ENCODE measurements around the gene GOSR1. TPM values are rescaled to one million over a fixed set of nuclear protein-coding genes. Genes with fewer than 3 reads are reported as not detected.
A peak's percentile ranks its signal among the peaks of the same experiment; 100 is the strongest.
"Not testable (repeated sequence)": the region's sequence is repeated elsewhere in the genome, so short reads cannot be mapped to it uniquely, and the experiment has no call there.

GOSR1 gene
- total RNA-seq, 1 donor from 2014 or later: 38.3 TPM

GRCh38 chr17:30521766-30522165 lies 44.6 kb downstream of the GOSR1 start:
- TF ChIP-seq CTCF (IDR thresholded peaks at IDR 0.05; ENCODE audit: insufficient read depth, low read length, poor library complexity, severe bottlenecking): no peak
- Histone ChIP-seq H3K36me3 (ENCODE audit: control insufficient read depth, insufficient read depth, low read length) (peaks cover 1% of the 10 kb centered on the region), H3K27me3 (ENCODE audit: control insufficient read depth, insufficient read depth, low read length) (no peaks in the 10 kb centered on the region), H3K4me3 (ENCODE audit: low read depth, low read length) (no peak overlapping the region)
- no peak for DNase-seq (ENCODE audit: low read depth)

GRCh38 chr17:30523236-30523635 lies 46.0 kb downstream of the GOSR1 start:
- H3K4me3 ChIP-seq (ENCODE audit: low read depth, low read length); H3K27me3 ChIP-seq (ENCODE audit: control insufficient read depth, insufficient read depth, low read length); H3K36me3 ChIP-seq (ENCODE audit: control insufficient read depth, insufficient read depth, low read length); DNase-seq (ENCODE audit: low read depth): not testable (repeated sequence)

GRCh38 chr17:30524847-30525246 lies 47.6 kb downstream of the GOSR1 start:
- no peak for DNase-seq (ENCODE audit: low read depth)
- Histone ChIP-seq H3K27me3 (ENCODE audit: control insufficient read depth, insufficient read depth, low read length) (no peaks in the 10 kb centered on the region), H3K36me3 (ENCODE audit: control insufficient read depth, insufficient read depth, low read length) (no peaks in the 10 kb centered on the region), H3K4me3 (ENCODE audit: low read depth, low read length) (no peak overlapping the region)
- no peak for TF ChIP-seq CTCF (IDR thresholded peaks at IDR 0.05; ENCODE audit: insufficient read depth, low read length, poor library complexity, severe bottlenecking)

- H3K4me3 ChIP-seq (ENCODE audit: low read depth, low read length): no peak overlapping the region
- TF ChIP-seq CTCF (IDR thresholded peaks at IDR 0.05; ENCODE audit: insufficient read depth, low read length, poor library complexity, severe bottlenecking): no peak
Observed at GRCh38 chr17:30526401-30526800, 49.2 kb downstream of the GOSR1 start.

GRCh38 chr17:30528701-30529100 lies 51.5 kb downstream of the GOSR1 start:
- DNase-seq (ENCODE audit: low read depth); H3K36me3 ChIP-seq (ENCODE audit: control insufficient read depth, insufficient read depth, low read length); H3K4me3 ChIP-seq (ENCODE audit: low read depth, low read length); H3K27me3 ChIP-seq (ENCODE audit: control insufficient read depth, insufficient read depth, low read length): not testable (repeated sequence)

More at GRCh38 chr17:30526401-30526800, 49.2 kb downstream of the GOSR1 start:
- no peak for DNase-seq (ENCODE audit: low read depth)
- H3K27me3 ChIP-seq (ENCODE audit: control insufficient read depth, insufficient read depth, low read length): no peaks in the 10 kb centered on the region
- H3K36me3 ChIP-seq (ENCODE audit: control insufficient read depth, insufficient read depth, low read length): no peaks in the 10 kb centered on the region

GRCh38 chr17:30530346-30531025 lies 53.3 kb downstream of the GOSR1 start:
- no peaks in the 10 kb centered on the region for H3K36me3 ChIP-seq (ENCODE audit: control insufficient read depth, insufficient read depth, low read length)
- DNase-seq (ENCODE audit: low read depth): peak; percentile 10
- no peak overlapping the region for H3K4me3 ChIP-seq (ENCODE audit: low read depth, low read length)
- no peak for TF ChIP-seq CTCF (IDR thresholded peaks at IDR 0.05; ENCODE audit: insufficient read depth, low read length, poor library complexity, severe bottlenecking)
- no peaks in the 10 kb centered on the region for H3K27me3 ChIP-seq (ENCODE audit: control insufficient read depth, insufficient read depth, low read length)

- Histone ChIP-seq H3K36me3 (ENCODE audit: control insufficient read depth, insufficient read depth, low read length) (no peaks in the 10 kb centered on the region), H3K27me3 (ENCODE audit: control insufficient read depth, insufficient read depth, low read length) (no peaks in the 10 kb centered on the region), H3K4me3 (ENCODE audit: low read depth, low read length) (no peak overlapping the region)
- TF ChIP-seq CTCF (IDR thresholded peaks at IDR 0.05; ENCODE audit: insufficient read depth, low read length, poor library complexity, severe bottlenecking): no peak
- no peak for DNase-seq (ENCODE audit: low read depth)
Observed at GRCh38 chr17:30532871-30533270, 55.7 kb downstream of the GOSR1 start.
